VCaP (cell line): ENCODE data around the gene C10orf143.

Source experiments
- H3K27ac ChIP-seq: fragments of 450-650 bp; 2 replicates; pipeline ENCODE4 v1.5.1; 2017
- CTCF ChIP-seq: fragments of 450-650 bp; conservative IDR thresholded peaks from 2 replicates; pipeline ENCODE4 v1.5.1; 2017; ENCODE audit warnings: mild to moderate bottlenecking, moderate library complexity

Gene C10orf143

GRCh38 chr10:130049987-130050386 is 60.6 kb downstream of the C10orf143 start:
- no peak for TF ChIP-seq CTCF
- no peak overlapping the region for H3K27ac ChIP-seq

GRCh38 chr10:130049244-130049643 is 61.4 kb downstream of the C10orf143 start:
- TF ChIP-seq CTCF, result no peak
- H3K27ac ChIP-seq, result no peak overlapping the region

GRCh38 chr10:130048081-130048480 is 62.5 kb downstream of the C10orf143 start:
- no peak overlapping the region for H3K27ac ChIP-seq
- no peak for TF ChIP-seq CTCF

GRCh38 chr10:130047336-130047735 is 63.3 kb downstream of the C10orf143 start:
- TF ChIP-seq CTCF, result no peak
- H3K27ac ChIP-seq, result no peak overlapping the region

GRCh38 chr10:130046591-130046990 is 64.0 kb downstream of the C10orf143 start:
- TF ChIP-seq CTCF, result no peak
- H3K27ac ChIP-seq, result no peak overlapping the region

- no peak for TF ChIP-seq CTCF
- no peak overlapping the region for H3K27ac ChIP-seq
Observed at GRCh38 chr10:130045801-130046321, 64.8 kb downstream of the C10orf143 start.

- TF ChIP-seq CTCF, result 0 out of 2 replicates have a peak, but pooled peaks have one; percentile 22
- H3K27ac ChIP-seq, result no peak overlapping the region
Observed at GRCh38 chr10:130045091-130045652, 65.5 kb downstream of the C10orf143 start.
